WTC11 (cell line): Measurements from ENCODE around the gene PREP. TPM values are rescaled to one million over a fixed set of nuclear protein-coding genes. Genes with fewer than 3 reads are reported as not detected.
A peak's percentile ranks its signal among the peaks of the same experiment; 100 is the strongest.

Experiments
- ATAC-seq: fragments of 200-7000 bp; cut with Tn5 transposase; 2 replicates; pipeline ENCODE4 v1.10.0; 2021; ENCODE audit warnings: mild to moderate bottlenecking, moderate library complexity
- CTCF ChIA-PET: fragments of 300-600 bp; sonication (Branson Sonifier 250); formaldehyde crosslinking; loops from one replicate; lab custom pipeline; 2021; ENCODE audit warnings: antibody characterized with exemption; lab: Charles Lee
- POLR2A ChIA-PET: fragments of 350-600 bp; sonication (Branson Sonifier 250); formaldehyde crosslinking; loops from one replicate; lab custom pipeline; 2021; ENCODE audit warnings: antibody characterized with exemption; lab: Charles Lee
- DNase-seq: peaks from one replicate; pipeline ENCODE4 v3.0.0; 2021; ENCODE audit warnings: low spot score
- H3K27ac Mint-ChIP-seq: 2 replicates; pipeline ENCODE4 v1.8.0; 2021; ENCODE audit warnings: mixed read lengths
- H3K27me3 Mint-ChIP-seq: 2 replicates; pipeline ENCODE4 v1.8.0; 2021; ENCODE audit warnings: low read depth, mild to moderate bottlenecking, moderate library complexity, mixed read lengths
- H3K36me3 Mint-ChIP-seq: 2 replicates; pipeline ENCODE4 v1.8.0; 2021; ENCODE audit warnings: mixed read lengths
- H3K4me1 Mint-ChIP-seq: 2 replicates; pipeline ENCODE4 v1.8.0; 2022; ENCODE audit warnings: mixed read lengths
- H3K4me3 Mint-ChIP-seq: 2 replicates; pipeline ENCODE4 v1.8.0; 2021; ENCODE audit warnings: mild to moderate bottlenecking, moderate library complexity, mixed read lengths
- H3K9me3 Mint-ChIP-seq: 2 replicates; pipeline ENCODE4 v1.8.0; 2021; ENCODE audit warnings: mixed read lengths
- ATF1 ChIP-seq: sonication (generic); formaldehyde crosslinking; IDR thresholded peaks from 2 replicates; pipeline ENCODE4 v1.8.1; 2023; ENCODE audit warnings: mild to moderate bottlenecking, moderate library complexity, missing genetic modification reagents
- CREM ChIP-seq: sonication (generic); formaldehyde crosslinking; IDR thresholded peaks from 2 replicates; pipeline ENCODE4 v1.8.1; 2022; ENCODE audit warnings: mild to moderate bottlenecking, missing genetic modification reagents, moderate library complexity
- E2F4 ChIP-seq: sonication (generic); formaldehyde crosslinking; IDR thresholded peaks from 2 replicates; pipeline ENCODE4 v1.8.1; 2022; ENCODE audit warnings: low read depth, mild to moderate bottlenecking, moderate library complexity, missing genetic modification reagents, borderline replicate concordance
- IRF1 ChIP-seq: sonication (generic); formaldehyde crosslinking; IDR thresholded peaks from 2 replicates; pipeline ENCODE4 v1.8.0; 2023; ENCODE audit warnings: missing genetic modification reagents
- JUN ChIP-seq: sonication (generic); formaldehyde crosslinking; IDR thresholded peaks from 2 replicates; pipeline ENCODE4 v1.8.0; 2023; ENCODE audit warnings: mild to moderate bottlenecking, missing genetic modification reagents
- KAT7 ChIP-seq: sonication (generic); formaldehyde crosslinking; IDR thresholded peaks from 2 replicates; pipeline ENCODE4 v1.8.1; 2023; ENCODE audit warnings: missing genetic modification reagents, mild to moderate bottlenecking, borderline replicate concordance
- NFATC4 ChIP-seq: fragments of 250-450 bp; sonication (Bioruptor Pico); IDR thresholded peaks from 2 replicates; pipeline ENCODE4 v1.9.0; 2021; ENCODE audit warnings: mild to moderate bottlenecking
- NR1H2 ChIP-seq: sonication (generic); formaldehyde crosslinking; IDR thresholded peaks from 2 replicates; pipeline ENCODE4 v1.9.0; 2021; ENCODE audit warnings: mild to moderate bottlenecking, moderate library complexity, missing genetic modification reagents
- OVOL2 ChIP-seq: fragments of 250-450 bp; sonication (Bioruptor Pico); IDR thresholded peaks from 2 replicates; pipeline ENCODE4 v1.9.0; 2021; ENCODE audit warnings: mild to moderate bottlenecking, borderline replicate concordance
- PRRX2 ChIP-seq: fragments of 250-450 bp; sonication (Bioruptor Pico); IDR thresholded peaks from 2 replicates; pipeline ENCODE4 v1.8.0; 2021; ENCODE audit warnings: mild to moderate bottlenecking
- RELA ChIP-seq: sonication (generic); formaldehyde crosslinking; IDR thresholded peaks from 2 replicates; pipeline ENCODE4 v1.8.1; 2022; ENCODE audit warnings: missing genetic modification reagents, mild to moderate bottlenecking, borderline replicate concordance
- SMAD3 ChIP-seq: sonication (generic); formaldehyde crosslinking; IDR thresholded peaks from 2 replicates; pipeline ENCODE4 v1.8.0; 2022; ENCODE audit warnings: missing genetic modification reagents, mild to moderate bottlenecking, borderline replicate concordance
- SMAD4 ChIP-seq: sonication (generic); formaldehyde crosslinking; IDR thresholded peaks from 2 replicates; pipeline ENCODE4 v1.8.0; 2022; ENCODE audit warnings: mild to moderate bottlenecking, missing genetic modification reagents
- ZNF396 ChIP-seq: fragments of 250-450 bp; sonication (Bioruptor Pico); IDR thresholded peaks from 2 replicates; pipeline ENCODE4 v1.8.0; 2021; ENCODE audit warnings: mild to moderate bottlenecking, moderate library complexity, borderline replicate concordance
- ZNF416 ChIP-seq: fragments of 250-450 bp; sonication (Bioruptor Pico); IDR thresholded peaks from 2 replicates; pipeline ENCODE4 v1.9.0; 2021; ENCODE audit warnings: mild to moderate bottlenecking, inconsistent platforms
- total RNA-seq: library from RNA; stranded (reverse); gene quantifications from 3 replicates; pipeline ENCODE4 v1.2.3, GENCODE V29; 2021
- TF ChIP-seq, protein P1 (sequence below): sonication (generic); formaldehyde crosslinking; IDR thresholded peaks from 2 replicates; pipeline ENCODE4 v1.8.0; 2022; ENCODE audit warnings: mild to moderate bottlenecking, missing genetic modification reagents
- TF ChIP-seq, protein P2 (sequence below): sonication (generic); formaldehyde crosslinking; IDR thresholded peaks from 2 replicates; pipeline ENCODE4 v1.8.1; 2022; ENCODE audit warnings: low read depth, missing genetic modification reagents, borderline replicate concordance

Gene PREP
- total RNA-seq, 1 experiment from 2014 or later, result 58.8 TPM

DNA sequence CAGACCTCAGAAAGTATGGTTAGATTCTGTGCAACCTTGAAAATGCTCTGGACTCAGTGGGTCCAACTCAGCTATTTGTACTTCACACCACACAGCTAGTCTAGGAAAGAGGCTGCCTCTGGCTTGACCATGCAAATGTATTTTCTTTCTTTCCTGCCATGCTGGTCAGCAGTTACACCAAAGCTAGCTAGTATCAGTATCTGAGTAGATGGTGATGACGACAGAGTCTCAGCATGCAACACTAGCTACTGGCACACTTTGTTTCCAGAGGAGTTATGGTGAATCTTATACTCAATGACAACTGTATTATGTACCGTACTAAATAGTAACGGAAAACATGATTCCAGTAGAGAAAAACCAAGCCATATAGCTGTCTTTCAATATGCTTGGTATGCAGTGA is 126.5 kb downstream of the PREP start:
- POLR2A ChIA-PET, result no interaction called here
- H3K27ac Mint-ChIP-seq, result no peak overlapping the region
- H3K36me3 Mint-ChIP-seq, result peaks cover 28% of the 10 kb centered on the region
- CTCF ChIA-PET, result no interaction called here
- H3K4me3 Mint-ChIP-seq, result no peak overlapping the region
- no peaks in the 10 kb centered on the region for H3K9me3 Mint-ChIP-seq
- TF ChIP-seq E2F4 (CRISPR knock-in tag), result no peak
- DNase-seq (no peak), ATAC-seq (no peak)
- H3K27me3 Mint-ChIP-seq, result no peaks in the 10 kb centered on the region
- H3K4me1 Mint-ChIP-seq, result peaks cover 15% of the 10 kb centered on the region

DNA sequence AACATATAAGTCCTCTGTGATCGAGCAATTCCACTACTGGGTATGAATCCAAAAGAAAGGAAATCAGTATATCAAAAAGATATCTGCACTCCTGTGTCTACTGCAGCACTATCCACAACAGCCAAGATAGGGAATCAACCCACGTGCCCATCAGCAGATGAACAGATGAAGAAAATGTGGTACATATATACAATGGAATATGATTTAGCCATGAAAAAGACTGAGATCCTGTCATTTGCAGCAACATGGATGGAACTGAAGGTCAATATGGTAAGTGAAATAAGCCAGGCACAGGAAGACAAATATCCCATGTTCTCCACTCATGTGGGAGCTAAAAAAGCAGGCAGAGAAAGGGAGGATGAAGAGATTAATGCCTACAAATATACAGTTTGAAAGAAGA is 127.3 kb downstream of the PREP start:
- H3K27ac Mint-ChIP-seq, result no peak overlapping the region
- no peaks in the 10 kb centered on the region for H3K27me3 Mint-ChIP-seq
- peaks cover 23% of the 10 kb centered on the region for H3K36me3 Mint-ChIP-seq
- TF ChIP-seq CREM (no peak), SMAD3 (CRISPR knock-in tag) (no peak), NR1H2 (CRISPR knock-in tag) (no peak), ZNF396 (CRISPR knock-in tag) (no peak)
- ATAC-seq, result no peak
- CTCF ChIA-PET, result no interaction called here
- peaks cover 15% of the 10 kb centered on the region for H3K4me1 Mint-ChIP-seq
- no peak overlapping the region for H3K4me3 Mint-ChIP-seq
- H3K9me3 Mint-ChIP-seq, result no peaks in the 10 kb centered on the region
- no peak for DNase-seq
- POLR2A ChIA-PET, result no interaction called here

GRCh38 chr6:105274678-105275077 is 128.2 kb downstream of the PREP start:
- TF ChIP-seq IRF1 (CRISPR knock-in tag) (no peak), SMAD4 (no peak), PRRX2 (CRISPR knock-in tag) (no peak), JUN (CRISPR knock-in tag) (no peak)
- TF ChIP-seq, protein P1, sequence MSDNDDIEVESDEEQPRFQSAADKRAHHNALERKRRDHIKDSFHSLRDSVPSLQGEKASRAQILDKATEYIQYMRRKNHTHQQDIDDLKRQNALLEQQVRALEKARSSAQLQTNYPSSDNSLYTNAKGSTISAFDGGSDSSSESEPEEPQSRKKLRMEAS, result no peak
- Mint-ChIP-seq H3K9me3 (no peaks in the 10 kb centered on the region), H3K4me3 (no peak overlapping the region), H3K27me3 (no peaks in the 10 kb centered on the region), H3K4me1 (peaks cover 15% of the 10 kb centered on the region), H3K27ac (no peak overlapping the region), H3K36me3 (peaks cover 23% of the 10 kb centered on the region)
- POLR2A ChIA-PET, result no interaction called here
- no peak for DNase-seq
- ATAC-seq, result no peak
- CTCF ChIA-PET, result no interaction called here

DNA sequence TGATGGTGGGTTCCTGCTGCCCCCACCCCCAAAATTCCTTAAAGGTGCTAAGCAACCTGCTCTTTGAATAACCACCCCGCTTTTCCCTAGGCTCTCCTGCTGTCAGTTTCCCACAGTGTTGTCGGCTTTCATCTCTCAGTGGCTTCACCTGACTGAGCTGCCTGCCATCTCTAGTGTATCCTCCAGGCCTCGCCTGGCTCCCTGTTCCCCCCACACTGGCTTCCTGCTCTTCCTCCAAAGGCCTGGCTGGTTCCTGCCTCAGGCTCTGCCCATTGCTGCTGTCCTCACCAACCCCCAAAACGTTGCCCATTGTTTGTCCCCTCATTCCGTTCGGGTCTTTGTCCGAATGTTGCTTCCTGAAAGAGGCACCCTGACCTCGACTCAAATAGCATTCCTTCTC is 129.3 kb downstream of the PREP start:
- peaks cover 23% of the 10 kb centered on the region for H3K36me3 Mint-ChIP-seq
- H3K27me3 Mint-ChIP-seq, result no peaks in the 10 kb centered on the region
- peak overlapping the region; percentile 70; the same call in 1 of the 2 replicates for H3K27ac Mint-ChIP-seq
- ChIA-PET POLR2A (no interaction called here), CTCF (no interaction called here)
- DNase-seq, result no peak
- H3K4me3 Mint-ChIP-seq, result no peak overlapping the region
- H3K9me3 Mint-ChIP-seq, result no peaks in the 10 kb centered on the region
- TF ChIP-seq OVOL2 (CRISPR knock-in tag) (no peak), RELA (CRISPR knock-in tag) (no peak), ATF1 (CRISPR knock-in tag) (no peak), KAT7 (CRISPR knock-in tag) (no peak), ZNF416 (CRISPR knock-in tag) (no peak), E2F4 (CRISPR knock-in tag) (no peak), NFATC4 (CRISPR knock-in tag) (no peak)
- TF ChIP-seq, protein P2, sequence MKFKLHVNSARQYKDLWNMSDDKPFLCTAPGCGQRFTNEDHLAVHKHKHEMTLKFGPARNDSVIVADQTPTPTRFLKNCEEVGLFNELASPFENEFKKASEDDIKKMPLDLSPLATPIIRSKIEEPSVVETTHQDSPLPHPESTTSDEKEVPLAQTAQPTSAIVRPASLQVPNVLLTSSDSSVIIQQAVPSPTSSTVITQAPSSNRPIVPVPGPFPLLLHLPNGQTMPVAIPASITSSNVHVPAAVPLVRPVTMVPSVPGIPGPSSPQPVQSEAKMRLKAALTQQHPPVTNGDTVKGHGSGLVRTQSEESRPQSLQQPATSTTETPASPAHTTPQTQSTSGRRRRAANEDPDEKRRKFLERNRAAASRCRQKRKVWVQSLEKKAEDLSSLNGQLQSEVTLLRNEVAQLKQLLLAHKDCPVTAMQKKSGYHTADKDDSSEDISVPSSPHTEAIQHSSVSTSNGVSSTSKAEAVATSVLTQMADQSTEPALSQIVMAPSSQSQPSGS (CRISPR knock-in tag), result no peak
- TF ChIP-seq, all 79 proteins: peak for 0
- peak; percentile 66 for ATAC-seq
- H3K4me1 Mint-ChIP-seq, result peaks cover 15% of the 10 kb centered on the region
